HepG2 (cell line): ENCODE results near the gene LCN1. TPM values are rescaled to one million over a fixed set of nuclear protein-coding genes. Genes with fewer than 3 reads are reported as not detected.
A peak's percentile ranks its signal among the peaks of the same experiment; 100 is the strongest.

Experiments used
- ARID5B ChIP-seq: IDR thresholded peaks from 2 replicates; pipeline ENCODE4 v1.4.0; 2020; ENCODE audit warnings: mild to moderate bottlenecking, missing genetic modification reagents
- GLI4 ChIP-seq: sonication (generic); formaldehyde crosslinking; IDR thresholded peaks from 2 replicates; pipeline ENCODE4 v1.5.1; 2020; ENCODE audit warnings: missing genetic modification reagents, mild to moderate bottlenecking, moderate library complexity, borderline replicate concordance
- HIC2 ChIP-seq: sonication (generic); formaldehyde crosslinking; IDR thresholded peaks from 2 replicates; pipeline ENCODE4 v1.9.0; 2022; ENCODE audit warnings: low read depth, missing genetic modification reagents
- HNRNPLL ChIP-seq: fragments of 200-400 bp; formaldehyde crosslinking; IDR thresholded peaks from 2 replicates; pipeline ENCODE4 v1.6.1; 2017; ENCODE audit warnings: mild to moderate bottlenecking, low read depth, low read length; ENCODE audit not compliant: poor library complexity, severe bottlenecking
- KLF12 ChIP-seq: sonication (generic); formaldehyde crosslinking; IDR thresholded peaks from 2 replicates; pipeline ENCODE4 v1.4.0; 2020; ENCODE audit warnings: missing genetic modification reagents, borderline replicate concordance
- ZNF564 ChIP-seq: sonication (generic); formaldehyde crosslinking; IDR thresholded peaks from 2 replicates; pipeline ENCODE4 v1.8.1; 2023; ENCODE audit warnings: mild to moderate bottlenecking, missing genetic modification reagents
- ZNF839 ChIP-seq: sonication (generic); formaldehyde crosslinking; IDR thresholded peaks from 2 replicates; pipeline ENCODE4 v1.4.0; 2020; ENCODE audit warnings: missing genetic modification reagents, mild to moderate bottlenecking, borderline replicate concordance
- ZXDC ChIP-seq: sonication (generic); formaldehyde crosslinking; IDR thresholded peaks from 2 replicates; pipeline ENCODE4 v1.5.0; 2020; ENCODE audit warnings: mild to moderate bottlenecking, missing genetic modification reagents
- polyA plus RNA-seq, 8 experiments: library from polyadenylated mRNA; depleted of rRNA in 3 of 8; stranded (reverse) in 7 of 8; unstranded in 1 of 8; fragments of >200 nt; fragmentation: Illumina TruSeq in 4 of 8; extraction: Trizol in 4 of 8; gene quantifications; 2 replicates each; pipeline versions ENCODE4 v1.2.1 to v1.2.3, GENCODE V29; 2011 to 2016; ENCODE audit warnings: low read depth in 4 of 8, missing spikeins in 1 of 8, mixed read lengths in 1 of 8; ENCODE audit not compliant: insufficient read depth in 1 of 8
- total RNA-seq, 5 experiments: library from RNA; depleted of rRNA; stranded (reverse); fragments of >200 nt; fragmentation: Illumina TruSeq; extraction: Trizol; gene quantifications; 2 replicates each; pipeline ENCODE4 v1.2.3, GENCODE V29; 2016; ENCODE audit warnings: low read depth in 1 of 5
- TF ChIP-seq, protein P1 (sequence below): IDR thresholded peaks from 2 replicates; pipeline ENCODE4 v1.6.1; 2018; ENCODE audit warnings: missing genetic modification reagents, mild to moderate bottlenecking, missing compliant biosample characterization
- TF ChIP-seq, protein P2 (sequence below): sonication (generic); formaldehyde crosslinking; IDR thresholded peaks from 2 replicates; pipeline ENCODE4 v1.4.0; 2020; ENCODE audit warnings: mild to moderate bottlenecking, missing genetic modification reagents

Gene LCN1
- total and polyA plus RNA-seq, 2 of the 13 experiments (the other 11 are each of a cell fraction or from before 2014, with no cell fraction given) = not detected

- TF ChIP-seq ZXDC (CRISPR knock-in tag) (no peak), HIC2 (CRISPR knock-in tag) (0 out of 2 replicates have a peak, but pooled peaks have one; percentile 17), ZNF839 (CRISPR knock-in tag) (peak; percentile 50; the same call in 1 of the 2 replicates), ZNF564 (CRISPR knock-in tag) (no peak), GLI4 (CRISPR knock-in tag) (0 out of 2 replicates have a peak, but pooled peaks have one; percentile 23), KLF12 (peak; percentile 59; the same call in 1 of the 2 replicates), ARID5B (CRISPR knock-in tag) (peak; percentile 12; the same call in 1 of the 2 replicates), HNRNPLL (peak; percentile 50)
- TF ChIP-seq, protein P1, sequence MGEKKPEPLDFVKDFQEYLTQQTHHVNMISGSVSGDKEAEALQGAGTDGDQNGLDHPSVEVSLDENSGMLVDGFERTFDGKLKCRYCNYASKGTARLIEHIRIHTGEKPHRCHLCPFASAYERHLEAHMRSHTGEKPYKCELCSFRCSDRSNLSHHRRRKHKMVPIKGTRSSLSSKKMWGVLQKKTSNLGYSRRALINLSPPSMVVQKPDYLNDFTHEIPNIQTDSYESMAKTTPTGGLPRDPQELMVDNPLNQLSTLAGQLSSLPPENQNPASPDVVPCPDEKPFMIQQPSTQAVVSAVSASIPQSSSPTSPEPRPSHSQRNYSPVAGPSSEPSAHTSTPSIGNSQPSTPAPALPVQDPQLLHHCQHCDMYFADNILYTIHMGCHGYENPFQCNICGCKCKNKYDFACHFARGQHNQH = 0 out of 2 replicates have a peak, but pooled peaks have one; percentile 22
- TF ChIP-seq, protein P2, sequence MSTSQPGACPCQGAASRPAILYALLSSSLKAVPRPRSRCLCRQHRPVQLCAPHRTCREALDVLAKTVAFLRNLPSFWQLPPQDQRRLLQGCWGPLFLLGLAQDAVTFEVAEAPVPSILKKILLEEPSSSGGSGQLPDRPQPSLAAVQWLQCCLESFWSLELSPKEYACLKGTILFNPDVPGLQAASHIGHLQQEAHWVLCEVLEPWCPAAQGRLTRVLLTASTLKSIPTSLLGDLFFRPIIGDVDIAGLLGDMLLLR (CRISPR knock-in tag) = 0 out of 2 replicates have a peak, but pooled peaks have one; percentile 44
These were observed 40.9 kb upstream of the LCN1 start (continued) for GRCh38 chr9:135480071-135480939.
